Stimulated activated CD4-positive, alpha-beta T cell treated with anti-CD3 and anti-CD28 coated beads, Interleukin-15, amount 100 ng/mL, for 1 hour (primary cell): Measurements from ENCODE around the gene TMEM123.

ENCODE experiments used
- DNase-seq, 2 donors: peaks; one replicate each; pipeline ENCODE4 v3.0.0-alpha.2; 2020; ENCODE audit warnings: low read depth in 1 of 2, low spot score in 1 of 2

Gene TMEM123

DNA sequence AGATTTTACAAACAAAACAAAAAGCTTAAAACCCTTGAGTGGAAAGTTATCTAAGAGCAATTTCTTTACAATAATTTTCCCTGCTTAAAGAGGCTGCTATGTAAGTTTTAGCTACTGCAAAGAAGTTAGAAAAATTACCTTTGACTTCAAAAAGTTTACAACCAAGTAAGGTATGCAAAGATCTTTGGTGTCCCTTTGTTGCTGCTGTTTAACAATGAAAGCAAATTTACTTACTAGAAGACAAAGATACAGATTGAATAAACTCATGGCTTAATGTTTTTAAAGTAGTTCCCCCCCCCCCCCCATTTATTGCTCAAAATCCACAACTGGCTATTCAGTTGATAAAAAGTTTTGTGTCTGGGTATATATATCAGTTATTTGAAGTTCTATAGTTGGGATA, 26.0 kb downstream of the TMEM123 start:
- no peak for DNase-seq

DNA sequence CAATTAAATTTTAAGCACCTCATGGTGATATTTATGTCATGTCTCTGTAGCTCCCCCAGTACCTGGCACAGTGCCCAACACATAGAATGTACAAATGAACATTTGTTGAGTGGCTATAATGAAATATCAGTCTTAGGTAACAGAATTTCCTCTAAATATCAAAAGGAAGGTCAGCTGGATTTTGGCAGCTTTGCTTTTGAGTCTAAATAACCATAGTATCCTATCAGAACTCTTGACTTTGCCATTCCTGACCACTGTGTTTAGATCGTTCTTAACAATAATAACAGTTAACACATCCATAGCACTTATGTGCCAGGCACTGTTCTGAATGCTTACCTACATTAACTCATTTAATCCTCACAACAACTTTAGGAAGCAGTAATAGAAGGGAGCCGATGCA, 26.6 kb downstream of the TMEM123 start:
- no peak for DNase-seq

DNA sequence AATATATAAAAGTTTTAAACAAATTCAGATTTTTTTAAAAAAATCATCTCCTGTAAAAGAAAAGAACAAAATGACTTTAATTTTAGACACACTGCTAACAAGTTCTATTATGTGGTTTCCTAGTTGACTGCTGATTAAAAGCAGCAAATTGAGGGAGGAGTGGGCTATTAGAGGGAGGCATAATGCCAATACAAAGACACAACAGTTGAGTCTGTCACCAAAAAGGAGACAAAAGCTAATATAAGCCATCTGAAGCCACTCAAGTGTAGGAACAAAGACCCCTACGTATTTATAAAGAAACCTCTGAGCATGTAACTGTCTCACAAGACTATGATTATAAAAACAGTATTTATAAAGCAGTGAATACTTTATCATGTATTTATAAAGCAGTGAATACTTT, 28.6 kb downstream of the TMEM123 start:
- no peak for DNase-seq

DNA sequence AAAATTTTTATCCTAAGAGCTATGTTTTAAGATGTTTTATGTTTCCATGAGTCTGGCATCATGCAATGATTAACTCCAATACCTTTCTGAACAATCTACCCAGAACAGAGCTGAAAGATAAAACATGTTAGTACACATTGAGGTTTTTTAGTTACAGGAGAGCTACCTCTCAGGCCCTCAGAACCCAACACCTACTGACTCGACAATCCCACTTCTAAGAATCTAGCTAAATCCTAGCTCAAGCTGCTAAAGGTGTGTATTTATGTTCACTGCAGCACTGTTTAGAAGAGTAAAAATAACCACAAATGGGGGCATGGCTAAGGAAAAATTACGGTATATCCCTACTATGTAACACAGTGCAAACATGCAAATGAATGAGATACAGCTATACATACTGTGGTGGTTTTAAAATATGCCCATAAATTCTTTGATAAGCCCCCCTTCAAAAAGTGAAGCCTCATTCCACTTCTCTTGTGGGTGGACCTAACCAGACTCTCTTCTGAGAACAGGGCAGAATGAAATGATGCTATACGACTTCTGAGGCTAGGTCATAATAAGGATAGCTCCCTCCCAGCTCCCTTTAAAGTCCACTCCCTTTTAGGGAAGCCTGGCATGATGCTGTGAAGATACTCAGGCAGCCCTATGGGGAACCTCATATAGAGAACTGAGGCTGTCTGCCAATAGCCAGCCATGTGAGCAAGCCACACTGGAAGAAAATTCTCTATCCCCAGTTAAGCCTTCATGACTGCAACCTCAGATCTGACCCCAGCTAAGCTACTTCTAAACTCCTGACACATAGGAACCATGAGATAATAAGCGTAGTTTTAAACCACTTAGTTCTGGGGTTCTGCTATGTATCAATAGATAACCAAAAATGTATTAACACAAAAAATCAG, 29.5 kb downstream of the TMEM123 start:
- no peak for DNase-seq

DNA sequence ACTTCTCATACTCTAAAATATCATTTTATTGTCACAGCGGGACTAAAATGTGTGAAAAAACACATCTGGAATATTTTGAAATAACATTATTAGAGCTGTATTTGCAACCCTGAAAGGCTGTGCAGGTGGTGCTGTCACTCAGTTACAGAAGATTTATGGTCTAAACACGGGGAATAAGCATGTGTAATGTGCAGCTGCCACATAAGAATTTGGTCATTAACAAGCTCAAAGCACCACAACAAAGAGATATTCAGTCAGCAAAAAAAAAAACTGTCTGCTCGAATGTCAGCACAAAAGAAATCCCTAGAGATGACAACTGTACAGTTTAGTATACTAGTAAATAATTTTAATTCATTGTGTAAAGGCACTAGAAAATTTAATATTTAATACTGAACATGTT, 31.3 kb downstream of the TMEM123 start:
- no peak for DNase-seq

DNA sequence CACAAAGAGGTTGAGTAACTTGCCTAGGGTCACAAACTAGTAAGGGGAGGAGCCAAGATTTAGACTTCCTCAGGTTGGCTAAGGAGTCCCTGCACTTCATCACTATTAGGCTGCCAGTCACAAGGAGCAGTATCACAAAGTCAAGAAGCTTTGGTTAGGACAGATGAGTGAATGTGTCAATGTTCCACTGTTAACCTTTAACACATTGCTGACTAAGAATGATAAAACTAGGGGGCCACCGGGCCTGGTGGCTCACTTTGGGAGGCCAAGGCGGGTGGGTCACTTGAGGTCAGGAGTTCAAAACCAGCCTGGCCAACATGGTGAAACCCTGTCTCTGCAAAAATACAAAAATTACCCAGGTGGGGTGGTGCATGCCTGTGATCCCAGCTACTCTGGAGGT, 32.0 kb downstream of the TMEM123 start:
- DNase-seq = no peak

DNA sequence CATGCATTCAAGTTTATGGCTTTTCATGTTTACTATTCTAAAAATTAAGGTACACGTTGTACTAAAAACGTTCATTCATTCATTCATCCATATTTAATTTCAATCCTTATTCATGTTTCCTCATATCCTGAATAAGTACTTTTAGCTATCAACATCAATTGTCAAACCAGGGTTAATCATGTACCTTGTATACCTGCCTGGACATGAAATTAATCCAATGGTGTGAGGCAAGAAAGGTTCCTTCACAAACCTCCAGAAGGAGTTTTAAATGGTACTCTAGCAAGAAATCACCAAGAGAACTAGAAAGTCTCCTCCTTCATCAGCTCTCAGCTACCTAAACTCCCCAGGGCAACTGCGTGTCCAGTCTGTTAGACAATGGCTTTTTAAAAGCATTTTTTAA, 33.4 kb downstream of the TMEM123 start:
- DNase-seq = no peak

DNA sequence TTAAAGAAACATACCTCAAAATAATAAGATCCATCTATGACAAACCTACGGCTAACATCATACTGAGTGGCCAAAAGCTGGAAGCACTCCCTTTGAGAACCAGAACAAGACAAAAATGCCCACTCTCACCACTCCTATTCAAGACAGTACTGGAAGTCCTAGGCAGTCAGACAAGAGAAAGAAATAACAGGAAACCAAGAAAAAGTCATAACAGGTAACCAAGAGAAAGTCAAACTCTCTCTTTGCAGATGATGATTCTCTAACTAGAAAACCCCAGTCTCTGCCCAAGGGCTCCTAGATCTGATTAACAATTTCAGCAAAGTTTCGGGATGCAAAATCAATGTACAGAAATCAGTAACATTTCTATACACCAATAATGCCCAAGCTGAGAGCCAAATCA, 35.6 kb downstream of the TMEM123 start:
- no peak for DNase-seq

DNA sequence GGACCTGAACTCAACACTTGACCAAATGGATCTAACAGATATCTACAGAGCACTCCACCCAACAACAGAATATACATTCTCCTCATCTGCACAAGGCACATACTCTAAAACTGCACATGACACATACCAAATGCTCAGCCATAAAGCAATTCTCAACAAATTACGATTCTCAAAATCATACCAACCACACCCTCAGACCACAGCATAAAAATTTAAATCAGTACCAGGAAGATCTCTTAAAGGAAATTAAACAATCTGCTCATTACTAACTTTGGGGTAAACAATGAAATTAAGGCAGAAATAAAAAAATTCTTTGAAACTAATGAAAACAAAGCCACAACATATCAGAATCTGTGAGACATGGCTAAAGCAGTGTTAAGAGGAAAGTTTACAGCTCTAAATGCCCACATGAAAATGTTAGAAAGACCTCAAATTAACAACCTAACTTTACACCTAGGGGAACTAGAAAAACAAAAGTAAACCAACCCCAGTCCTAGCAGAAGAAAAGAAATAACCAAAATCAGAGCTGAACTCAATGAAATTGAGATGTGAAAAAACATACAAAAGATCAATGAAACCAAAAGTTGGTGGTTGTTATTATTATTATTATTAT, 37.2 kb downstream of the TMEM123 start:
- DNase-seq = no peak

DNA sequence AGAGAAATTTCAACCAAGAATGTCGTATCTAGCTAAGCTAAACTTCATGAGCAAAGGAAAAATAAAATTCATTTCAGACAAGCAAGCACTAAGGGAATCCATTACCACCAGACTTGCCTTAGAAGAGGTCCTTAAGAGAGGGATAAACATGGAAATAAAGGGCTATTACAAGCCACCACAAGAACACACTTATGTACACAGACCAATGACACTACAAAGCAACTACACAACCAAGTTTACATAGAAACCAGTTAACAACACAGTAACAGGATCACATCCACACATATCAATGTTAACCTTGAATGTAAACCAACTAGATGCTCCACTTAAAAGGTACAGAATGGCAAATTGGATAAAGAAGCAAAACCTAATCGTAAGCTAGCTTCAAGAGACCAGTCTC, 38.0 kb downstream of the TMEM123 start:
- no peak for DNase-seq

DNA sequence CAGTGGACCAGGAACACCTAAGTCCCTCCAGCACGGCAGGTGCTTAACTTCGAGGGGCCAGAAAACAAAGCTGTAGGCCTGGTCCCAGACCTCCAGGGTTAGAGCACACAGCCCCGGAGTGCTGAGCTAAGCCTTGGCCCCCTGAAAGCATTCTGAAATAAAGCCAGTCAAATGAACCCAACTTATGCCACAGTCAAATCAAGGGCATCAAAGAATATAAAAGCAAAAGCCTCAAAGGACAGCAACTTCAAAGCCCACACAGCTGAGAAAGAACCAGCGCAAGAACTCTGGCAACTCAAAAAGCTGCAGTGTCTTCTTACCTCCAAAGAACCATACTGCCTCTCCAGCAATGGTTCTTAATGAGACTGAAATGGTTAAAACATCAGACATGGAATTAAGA, 39.1 kb downstream of the TMEM123 start:
- DNase-seq = no peak

DNA sequence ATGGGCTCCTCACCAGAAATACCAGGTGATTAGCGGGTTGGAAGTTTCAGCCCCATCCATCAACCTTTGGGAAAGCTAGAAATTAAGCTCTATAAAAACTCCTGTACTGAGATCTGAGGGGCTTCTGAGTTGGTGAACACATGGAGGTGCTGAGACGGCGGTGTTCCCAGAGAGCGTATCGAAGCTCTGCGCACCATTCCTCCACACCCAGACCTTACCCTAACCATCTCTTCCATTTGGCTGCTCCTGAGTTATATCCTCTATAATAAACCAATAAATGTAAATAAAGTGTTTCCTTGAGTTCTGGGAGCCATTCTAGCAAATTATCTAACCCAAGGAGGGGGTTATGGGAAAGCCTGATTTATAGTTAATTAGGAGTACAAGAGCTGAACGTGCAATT, 41.4 kb downstream of the TMEM123 start:
- no peak for DNase-seq

DNA sequence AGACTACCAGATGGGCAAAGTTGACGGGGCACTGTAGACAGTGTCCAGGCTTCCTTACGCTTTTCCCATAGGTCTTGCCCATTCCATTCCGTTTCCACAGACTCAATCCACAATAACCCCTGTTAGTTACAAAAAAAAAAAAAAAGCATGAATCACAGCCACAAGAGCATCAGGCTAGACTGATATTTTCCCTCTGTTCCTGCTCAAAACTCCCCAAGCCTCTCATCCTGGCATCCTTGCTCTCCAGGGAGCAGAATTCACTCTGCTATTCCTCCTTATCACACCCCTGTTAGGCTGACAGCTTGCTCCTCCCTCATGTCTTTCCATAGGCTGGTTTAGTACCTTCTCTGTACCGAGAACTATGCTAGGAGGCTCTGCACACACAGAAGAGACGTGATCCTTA, 42.2 kb downstream of the TMEM123 start:
- DNase-seq = no peak

DNA sequence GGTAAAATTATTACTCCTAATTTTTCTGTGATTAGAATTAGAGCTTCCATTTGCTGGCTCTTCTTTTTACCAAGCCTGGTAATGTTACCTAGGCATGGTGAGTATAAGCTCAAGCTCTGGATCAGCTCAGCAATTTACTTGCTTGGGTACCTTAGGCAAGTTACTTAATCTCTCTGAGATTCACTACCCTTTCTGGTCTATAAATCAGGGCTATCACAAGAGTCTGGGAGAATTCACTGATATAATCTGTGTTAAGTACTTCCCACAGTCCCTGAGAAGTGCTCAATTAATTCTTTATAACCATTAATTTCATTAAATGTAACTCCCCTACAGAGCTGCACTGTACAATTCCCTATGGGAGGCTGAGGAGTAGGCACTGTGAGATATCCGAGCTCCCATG, 44.2 kb downstream of the TMEM123 start:
- DNase-seq = no peak

DNA sequence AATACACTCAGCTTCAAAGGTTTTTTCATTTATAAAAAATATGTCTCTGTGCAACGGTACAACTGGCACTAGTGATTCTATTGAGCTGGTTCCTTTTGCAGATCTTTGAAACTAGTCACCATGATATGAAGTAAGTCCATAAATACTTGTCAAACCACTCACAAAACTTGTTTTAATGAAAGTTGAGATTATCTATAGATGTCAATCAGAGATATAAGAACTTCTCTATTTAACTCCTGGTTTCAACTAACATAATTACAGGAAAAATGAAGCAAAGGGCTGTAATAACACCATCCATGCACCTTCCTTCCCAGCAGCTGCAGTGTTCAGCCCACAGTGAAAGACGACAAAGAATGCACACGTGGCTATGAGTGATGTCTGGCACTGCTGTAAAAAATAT, 44.7 kb downstream of the TMEM123 start:
- DNase-seq = no peak

DNA sequence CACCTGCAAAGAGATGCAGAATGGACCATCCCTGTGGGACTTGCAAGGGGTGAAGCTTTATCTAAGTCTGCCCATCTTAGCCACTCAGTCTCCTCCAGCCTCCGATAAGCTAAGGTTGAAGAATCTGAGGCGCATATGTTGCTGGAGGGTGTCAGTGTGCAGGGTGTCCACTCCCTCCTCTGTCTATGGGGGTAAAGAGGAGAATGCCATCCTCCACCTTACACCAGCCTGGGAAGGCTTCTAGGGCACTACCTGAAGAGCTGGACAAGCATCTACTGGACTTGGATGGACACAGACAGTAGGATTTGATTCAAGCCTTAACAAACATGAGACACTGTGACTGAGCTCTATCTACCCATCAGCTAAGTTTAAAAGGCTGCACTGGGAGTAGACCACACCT, 46.5 kb downstream of the TMEM123 start:
- no peak for DNase-seq

DNA sequence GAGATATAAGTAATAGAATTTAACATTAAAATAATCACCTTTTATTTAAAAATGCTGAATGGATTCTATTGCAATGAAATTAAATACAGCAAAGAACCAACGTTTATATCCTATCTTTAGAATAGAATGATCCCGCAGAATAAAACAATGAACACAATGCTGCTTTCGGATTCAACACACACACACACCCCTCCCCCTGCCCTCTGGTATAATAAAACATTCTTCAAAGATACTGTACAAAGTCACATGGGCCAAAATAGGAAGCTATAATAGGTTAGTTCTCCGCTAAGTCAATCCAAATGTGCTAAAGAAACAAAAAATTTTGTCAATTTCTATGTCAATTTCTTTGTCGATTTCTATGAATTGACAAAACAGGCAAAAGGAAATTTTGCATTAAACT, 47.1 kb downstream of the TMEM123 start:
- DNase-seq = no peak

DNA sequence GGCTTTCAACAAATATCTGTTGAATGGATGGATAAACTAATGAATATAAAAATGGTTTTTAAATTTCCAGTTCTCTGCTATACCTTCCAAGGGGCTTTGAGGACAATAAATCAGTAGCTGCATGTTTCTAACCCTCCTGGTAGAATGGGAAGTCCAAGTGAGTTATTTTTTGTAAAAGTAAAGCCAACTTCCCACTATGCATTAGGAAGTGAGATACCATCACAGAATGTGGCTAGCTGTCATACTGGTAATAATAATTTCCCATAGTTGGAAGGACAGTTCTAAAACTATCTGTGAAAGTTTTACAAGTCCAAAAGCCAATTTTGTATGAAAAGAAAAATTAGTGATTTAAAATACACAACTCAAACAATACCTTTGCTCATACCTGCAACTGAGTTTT, 50.0 kb downstream of the TMEM123 start:
- DNase-seq = no peak

DNA sequence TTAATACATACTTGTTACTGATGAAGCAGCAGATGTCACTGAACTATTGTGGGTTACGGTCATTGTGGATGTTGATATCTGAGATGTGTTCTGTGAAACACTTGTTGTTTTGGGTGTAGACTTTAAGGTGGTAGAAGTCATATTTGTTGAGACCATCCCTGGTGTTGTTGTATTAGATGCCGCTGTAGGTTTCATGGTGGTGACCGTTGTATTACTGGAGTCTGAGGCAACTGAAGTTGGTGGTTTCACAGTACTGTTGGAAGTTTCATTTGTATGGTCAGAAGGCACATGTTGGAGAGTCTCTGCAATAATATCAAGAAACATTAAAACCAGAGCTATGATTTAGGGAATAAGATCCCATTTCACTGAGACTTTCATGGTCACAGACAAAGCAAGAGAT, 50.7 kb downstream of the TMEM123 start:
- DNase-seq = no peak

DNA sequence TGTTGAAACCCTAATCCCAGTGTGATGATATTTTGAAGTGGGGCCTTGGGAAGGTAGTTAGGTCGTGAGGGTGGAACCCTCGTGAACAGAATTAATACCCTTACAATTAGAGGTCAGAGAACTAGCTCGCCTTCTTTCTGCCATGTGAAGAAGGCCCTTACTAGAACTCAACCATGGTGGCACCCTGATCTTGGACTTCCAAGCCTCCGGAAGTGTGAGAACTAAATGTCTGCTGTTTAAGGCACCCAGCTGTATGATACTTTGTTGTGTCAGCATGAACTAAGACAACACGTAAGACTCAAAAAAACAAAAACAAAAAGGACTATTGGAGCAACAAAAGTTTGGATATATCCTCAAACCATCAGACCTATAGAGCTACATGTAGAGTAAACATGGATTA, 52.0 kb downstream of the TMEM123 start:
- DNase-seq = no peak

DNA sequence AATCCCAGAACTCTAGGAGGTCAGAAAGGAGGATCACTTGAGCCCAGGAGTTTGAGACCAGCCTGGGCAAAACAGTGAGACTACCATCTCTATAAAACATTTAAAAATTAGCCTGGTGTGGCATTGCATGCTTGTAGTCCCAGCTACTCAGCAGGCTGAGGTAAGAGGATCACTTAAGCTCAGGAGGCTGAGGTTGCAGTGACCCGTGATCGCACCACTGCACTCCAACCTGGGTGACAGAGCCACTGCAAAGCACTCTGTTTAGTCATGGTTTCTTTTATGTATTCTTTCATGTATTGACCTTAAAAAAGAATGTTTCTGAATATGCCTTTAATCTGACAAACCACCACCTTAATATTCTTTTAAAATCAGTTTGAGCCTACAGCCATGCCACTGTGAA, 53.4 kb downstream of the TMEM123 start:
- DNase-seq = no peak

DNA sequence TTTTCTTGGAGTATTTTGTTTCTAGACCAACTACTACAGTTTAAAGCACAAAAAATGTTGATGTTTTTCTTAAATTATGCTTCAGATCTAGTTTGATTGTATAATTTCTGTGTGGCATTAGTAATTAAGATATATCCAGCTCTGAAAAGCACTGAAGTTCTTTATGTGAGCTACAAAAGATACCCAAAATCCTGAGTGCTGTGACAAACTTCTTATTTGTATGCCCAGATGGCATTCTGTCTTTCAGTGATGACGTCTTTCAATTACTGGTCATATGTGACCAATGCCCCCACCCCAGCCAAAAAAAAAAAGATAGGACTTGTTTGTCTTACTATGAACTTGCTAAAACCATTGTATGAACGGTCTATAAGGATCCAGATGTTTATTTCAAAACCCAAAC, 54.3 kb downstream of the TMEM123 start:
- no peak for DNase-seq
